Liver (tissue), 9 donors: ENCODE measurements around the gene LRRC23. TPM values are rescaled to one million over a fixed set of nuclear protein-coding genes. Genes with fewer than 3 reads are reported as not detected.

Source experiments
- DNase-seq: peaks from one replicate; pipeline ENCODE4 v3.0.0-alpha.2; 2017; ENCODE audit warnings: low spot score
- H3K27ac ChIP-seq, 2 donors: one replicate each; pipeline ENCODE4 v1.7.0; 2013; ENCODE audit warnings: inconsistent platforms in 2 of 2, low read length in 2 of 2, control low read depth in 1 of 2, low read depth in 1 of 2, mild to moderate bottlenecking in 1 of 2
- H3K27me3 ChIP-seq, 4 donors: one replicate each; pipeline versions ENCODE4 v1.6.1 to v1.7.0; 2013; ENCODE audit warnings: low read length in 3 of 4, inconsistent platforms in 1 of 4, mild to moderate bottlenecking in 1 of 4, moderate library complexity in 1 of 4; ENCODE audit not compliant: control insufficient read depth in 4 of 4, insufficient read depth in 4 of 4
- H3K36me3 ChIP-seq, 4 donors: one replicate each; pipeline versions ENCODE4 v1.6.1 to v1.7.0; 2013; ENCODE audit warnings: low read length in 3 of 4, mild to moderate bottlenecking in 3 of 4, low read depth in 1 of 4, moderate library complexity in 1 of 4; ENCODE audit not compliant: control insufficient read depth in 4 of 4, insufficient read depth in 3 of 4
- H3K4me1 ChIP-seq, 4 donors: one replicate each; pipeline versions ENCODE4 v1.6.1 to v1.7.0; 2013; ENCODE audit warnings: low read length in 3 of 4, mild to moderate bottlenecking in 3 of 4, moderate library complexity in 1 of 4; ENCODE audit not compliant: control insufficient read depth in 4 of 4, insufficient read depth in 4 of 4
- H3K4me3 ChIP-seq, 3 donors: one replicate each; pipeline versions ENCODE4 v1.6.1 to v1.7.0; 2013; ENCODE audit warnings: low read length in 3 of 3, control low read depth in 1 of 3, low read depth in 1 of 3, mild to moderate bottlenecking in 1 of 3
- H3K9ac ChIP-seq, 2 donors: one replicate each; pipeline ENCODE4 v1.7.0; 2013; ENCODE audit warnings: low read length in 2 of 2, mild to moderate bottlenecking in 2 of 2, moderate library complexity in 2 of 2, control low read depth in 1 of 2, low read depth in 1 of 2
- H3K9me3 ChIP-seq, 4 donors: one replicate each; pipeline versions ENCODE4 v1.6.1 to v1.7.0; 2013; ENCODE audit warnings: low read length in 3 of 4; ENCODE audit not compliant: control insufficient read depth in 4 of 4
- EGR1 ChIP-seq, 2 donors: IDR thresholded peaks; 2 replicates each; pipeline ENCODE4 v1.6.1; 2016 to 2018; ENCODE audit warnings: antibody characterized with exemption in 2 of 2, low read depth in 2 of 2
- FOXA1 ChIP-seq: IDR thresholded peaks from 2 replicates; pipeline ENCODE4 v1.6.1; 2016; ENCODE audit warnings: antibody characterized with exemption
- FOXA2 ChIP-seq: IDR thresholded peaks from 2 replicates; pipeline ENCODE4 v1.6.1; 2016; ENCODE audit warnings: antibody characterized with exemption
- GABPA ChIP-seq, 2 donors: IDR thresholded peaks in 1 of 2; conservative IDR thresholded peaks in 1 of 2; 2 replicates each; pipeline ENCODE4 v1.6.1; 2016; ENCODE audit warnings: antibody characterized with exemption in 2 of 2, mild to moderate bottlenecking in 1 of 2, moderate library complexity in 1 of 2
- HNF4A ChIP-seq, 2 donors: conservative IDR thresholded peaks; 2 replicates each; pipeline ENCODE4 v1.6.1; 2016; ENCODE audit warnings: antibody characterized with exemption in 2 of 2, mild to moderate bottlenecking in 2 of 2
- HNF4G ChIP-seq: IDR thresholded peaks from 2 replicates; pipeline ENCODE4 v1.6.1; 2016; ENCODE audit warnings: antibody characterized with exemption
- JUND ChIP-seq, 2 donors: IDR thresholded peaks; 2 replicates each; pipeline ENCODE4 v1.6.1; 2016; ENCODE audit warnings: antibody characterized with exemption in 2 of 2
- NR2F2 ChIP-seq: IDR thresholded peaks from 2 replicates; pipeline ENCODE4 v1.6.1; 2016; ENCODE audit warnings: antibody characterized with exemption
- RAD21 ChIP-seq, 2 donors: IDR thresholded peaks; 2 replicates each; pipeline ENCODE4 v1.6.1; 2016; ENCODE audit warnings: antibody characterized with exemption in 2 of 2, mild to moderate bottlenecking in 2 of 2
- REST ChIP-seq: IDR thresholded peaks from 2 replicates; pipeline ENCODE4 v1.6.1; 2016; ENCODE audit warnings: antibody characterized with exemption, mild to moderate bottlenecking
- RXRA ChIP-seq, 2 donors: IDR thresholded peaks; 2 replicates each; pipeline ENCODE4 v1.6.1; 2017 to 2018; ENCODE audit warnings: antibody characterized with exemption in 2 of 2, mild to moderate bottlenecking in 1 of 2
- SP1 ChIP-seq: IDR thresholded peaks from 2 replicates; pipeline ENCODE4 v1.6.1; 2018; ENCODE audit warnings: antibody characterized with exemption, mild to moderate bottlenecking
- TAF1 ChIP-seq: conservative IDR thresholded peaks from 2 replicates; pipeline ENCODE4 v1.6.1; 2016; ENCODE audit warnings: antibody characterized with exemption, mild to moderate bottlenecking
- YY1 ChIP-seq: IDR thresholded peaks from 2 replicates; pipeline ENCODE4 v1.6.1; 2016; ENCODE audit warnings: antibody characterized with exemption, mild to moderate bottlenecking
- ZBTB33 ChIP-seq: IDR thresholded peaks from 2 replicates; pipeline ENCODE4 v1.6.1; 2016; ENCODE audit warnings: antibody characterized with exemption
- WGBS: extraction: QIAGEN DNeasy Blood & Tissue Kit; methylation state at CpG from one replicate; pipeline ENCODE4 v1.1.7; 2013; 5-methylcytosine and 5-hydroxymethylcytosine counted together
- polyA plus RNA-seq, 2 donors: library from polyadenylated mRNA; stranded (reverse) in 1 of 2; unstranded in 1 of 2; fragments of 200-250 nt in 1 of 2; fragments of >200 nt in 1 of 2; fragmentation: Nextera tagmentation in 1 of 2; extraction: Ambion mirVana in 1 of 2; gene quantifications; one replicate each; pipeline versions ENCODE4 v1.2.1 to v1.2.3, GENCODE V29; 2013 to 2015
- total RNA-seq, 2 donors: library from RNA; depleted of rRNA; stranded (reverse); fragments of >200 nt; gene quantifications; one replicate each; pipeline ENCODE4 v1.2.3, GENCODE V29; 2014
- TF ChIP-seq, protein P1 (sequence below): IDR thresholded peaks from 2 replicates; pipeline ENCODE4 v1.6.1; 2016; ENCODE audit warnings: antibody characterized with exemption
- TF ChIP-seq, protein P2 (sequence below): fragments of 150-350 bp; IDR thresholded peaks from 2 replicates; pipeline ENCODE4 v1.5.1; 2017; ENCODE audit warnings: improper control_type of control experiment, low read depth, low read length; ENCODE audit not compliant: missing input control
- TF ChIP-seq, protein P3 (sequence below): IDR thresholded peaks from 2 replicates; pipeline ENCODE4 v1.6.1; 2016; ENCODE audit warnings: antibody characterized with exemption
- donor health status: healthy.
- donor health status: healthy.
- donor health status: healthy.
- donor health status: healthy.
- donor health status: healthy.

Gene LRRC23
- total and polyA plus RNA-seq, 4 donors, result 0.92 to 3.6 (median 2.1) TPM

GRCh38 chr12:6860942-6861341 is 43.7 kb upstream of the LRRC23 start:
- no peak for TF ChIP-seq FOXA2
- no peak for TF ChIP-seq HNF4G
- TF ChIP-seq TAF1, result no peak
- TF ChIP-seq GABPA (IDR thresholded peaks at IDR 0.05 in 1 of 2, conservative IDR thresholded peaks at IDR 0.05 in 1 of 2), result no peak
- no peak for TF ChIP-seq RAD21 (IDR thresholded peaks at IDR 0.05)
- TF ChIP-seq JUND (IDR thresholded peaks at IDR 0.05), result no peak
- TF ChIP-seq RXRA (IDR thresholded peaks at IDR 0.05), result no peak
- TF ChIP-seq HNF4A (conservative IDR thresholded peaks at IDR 0.05), result no peak
- TF ChIP-seq YY1, result no peak
- TF ChIP-seq SP1, result no peak
- no peak for TF ChIP-seq FOXA1
- TF ChIP-seq, protein P1, sequence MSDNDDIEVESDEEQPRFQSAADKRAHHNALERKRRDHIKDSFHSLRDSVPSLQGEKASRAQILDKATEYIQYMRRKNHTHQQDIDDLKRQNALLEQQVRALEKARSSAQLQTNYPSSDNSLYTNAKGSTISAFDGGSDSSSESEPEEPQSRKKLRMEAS, result no peak
- no peak for TF ChIP-seq EGR1 (IDR thresholded peaks at IDR 0.05; ENCODE audit: low read depth in 2 of 2)
- TF ChIP-seq, protein P2, sequence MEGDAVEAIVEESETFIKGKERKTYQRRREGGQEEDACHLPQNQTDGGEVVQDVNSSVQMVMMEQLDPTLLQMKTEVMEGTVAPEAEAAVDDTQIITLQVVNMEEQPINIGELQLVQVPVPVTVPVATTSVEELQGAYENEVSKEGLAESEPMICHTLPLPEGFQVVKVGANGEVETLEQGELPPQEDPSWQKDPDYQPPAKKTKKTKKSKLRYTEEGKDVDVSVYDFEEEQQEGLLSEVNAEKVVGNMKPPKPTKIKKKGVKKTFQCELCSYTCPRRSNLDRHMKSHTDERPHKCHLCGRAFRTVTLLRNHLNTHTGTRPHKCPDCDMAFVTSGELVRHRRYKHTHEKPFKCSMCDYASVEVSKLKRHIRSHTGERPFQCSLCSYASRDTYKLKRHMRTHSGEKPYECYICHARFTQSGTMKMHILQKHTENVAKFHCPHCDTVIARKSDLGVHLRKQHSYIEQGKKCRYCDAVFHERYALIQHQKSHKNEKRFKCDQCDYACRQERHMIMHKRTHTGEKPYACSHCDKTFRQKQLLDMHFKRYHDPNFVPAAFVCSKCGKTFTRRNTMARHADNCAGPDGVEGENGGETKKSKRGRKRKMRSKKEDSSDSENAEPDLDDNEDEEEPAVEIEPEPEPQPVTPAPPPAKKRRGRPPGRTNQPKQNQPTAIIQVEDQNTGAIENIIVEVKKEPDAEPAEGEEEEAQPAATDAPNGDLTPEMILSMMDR, result no peak
- WGBS, result 96% methylated on average over 7 of the region's 7 CpGs

DNA sequence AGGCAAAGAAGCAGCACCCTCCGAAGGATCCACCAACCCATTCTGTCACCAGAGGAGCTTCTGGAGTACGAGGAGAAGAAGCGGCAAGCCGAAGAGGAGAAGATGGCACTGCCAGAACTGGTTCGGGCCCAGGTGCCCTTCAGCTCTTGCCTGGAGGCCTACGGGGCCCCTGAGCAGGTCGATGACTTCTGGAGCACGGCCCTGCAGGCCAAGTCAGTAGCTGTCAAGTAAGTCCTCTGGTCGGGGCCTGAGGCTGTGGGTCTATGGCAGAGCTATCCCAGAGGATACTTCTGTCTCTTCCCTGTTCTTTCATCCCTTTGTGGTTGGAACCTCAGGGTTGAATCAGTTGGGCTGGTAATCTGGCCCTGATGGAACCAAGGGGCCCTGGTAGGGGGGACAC is 43.2 kb upstream of the LRRC23 start:
- Histone ChIP-seq H3K9me3 (no peaks in the 10 kb centered on the region), H3K9ac (no peak overlapping the region), H3K27me3 (no peaks in the 10 kb centered on the region), H3K4me1 (peaks cover 0 to 1% (median under 1%) of the 10 kb centered on the region in 4 donors), H3K4me3 (no peak overlapping the region), H3K36me3 (peaks cover 12 to 79% (median 46%) of the 10 kb centered on the region in 4 donors), H3K27ac (no peak overlapping the region)
- no peak for DNase-seq
- WGBS, result 91% methylated on average over 9 of the region's 9 CpGs
- TF ChIP-seq RAD21 (IDR thresholded peaks at IDR 0.05), result no peak
- TF ChIP-seq, protein P2, result no peak
- no peak for TF ChIP-seq HNF4A (conservative IDR thresholded peaks at IDR 0.05)
- TF ChIP-seq, protein P1, result no peak
- no peak for TF ChIP-seq ZBTB33
- no peak for TF ChIP-seq GABPA (IDR thresholded peaks at IDR 0.05 in 1 of 2, conservative IDR thresholded peaks at IDR 0.05 in 1 of 2)
- TF ChIP-seq, protein P3, sequence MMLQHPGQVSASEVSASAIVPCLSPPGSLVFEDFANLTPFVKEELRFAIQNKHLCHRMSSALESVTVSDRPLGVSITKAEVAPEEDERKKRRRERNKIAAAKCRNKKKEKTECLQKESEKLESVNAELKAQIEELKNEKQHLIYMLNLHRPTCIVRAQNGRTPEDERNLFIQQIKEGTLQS, result no peak
- TF ChIP-seq REST, result no peak
- no peak for TF ChIP-seq NR2F2
- no peak for TF ChIP-seq RXRA (IDR thresholded peaks at IDR 0.05)
- no peak for TF ChIP-seq FOXA1
- TF ChIP-seq EGR1 (IDR thresholded peaks at IDR 0.05; ENCODE audit: low read depth in 2 of 2), result no peak
- TF ChIP-seq YY1, result no peak
- no peak for TF ChIP-seq JUND (IDR thresholded peaks at IDR 0.05)
- no peak for TF ChIP-seq HNF4G
- TF ChIP-seq FOXA2, result no peak
- no peak for TF ChIP-seq SP1
- no peak for TF ChIP-seq TAF1

More at GRCh38 chr12:6860942-6861341, 43.7 kb upstream of the LRRC23 start:
- Histone ChIP-seq H3K9me3 (no peaks in the 10 kb centered on the region), H3K4me3 (no peak overlapping the region), H3K27me3 (no peaks in the 10 kb centered on the region), H3K27ac (no peak overlapping the region), H3K4me1 (no peaks in the 10 kb centered on the region), H3K36me3 (peaks cover 15 to 82% (median 48%) of the 10 kb centered on the region in 4 donors), H3K9ac (no peak overlapping the region)
- DNase-seq, result no peak
